GM12875 (cell line): Measurements from ENCODE around the gene POLR2H.

ENCODE experiments used
- H3K4me3 ChIP-seq: one replicate; pipeline ENCODE4 v1.5.1; 2011; ENCODE audit warnings: low read depth, low read length, control low read depth
- TF ChIP-seq, protein P1 (sequence below): IDR thresholded peaks from 2 replicates; pipeline ENCODE4 v1.5.1; 2011; ENCODE audit warnings: low read depth, mild to moderate bottlenecking, control low read depth, inconsistent platforms, low read length, moderate library complexity, borderline replicate concordance; ENCODE audit not compliant: insufficient read depth

Gene POLR2H

DNA sequence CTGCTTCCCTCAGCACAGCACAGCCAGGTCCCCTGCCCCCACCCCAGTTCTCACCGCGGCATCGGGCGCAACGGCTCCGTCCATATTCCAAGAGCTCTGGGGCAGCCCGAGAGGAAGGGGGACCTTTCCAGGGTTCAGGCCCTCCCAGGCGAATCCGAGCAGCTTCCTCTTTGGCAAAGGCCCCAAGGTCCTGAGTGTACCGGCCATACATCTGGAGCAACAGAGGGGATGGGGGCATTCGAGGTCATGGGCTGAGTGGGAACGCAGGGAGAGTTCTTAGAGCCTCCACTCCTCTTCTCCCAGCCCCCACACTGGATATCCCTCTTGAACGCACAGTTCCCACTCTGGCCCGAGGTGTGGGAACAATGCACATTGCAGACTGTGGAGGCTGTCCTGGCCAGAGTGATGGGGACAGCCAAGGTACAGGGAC lies 2.6 kb upstream of the POLR2H start:
- TF ChIP-seq, protein P1, sequence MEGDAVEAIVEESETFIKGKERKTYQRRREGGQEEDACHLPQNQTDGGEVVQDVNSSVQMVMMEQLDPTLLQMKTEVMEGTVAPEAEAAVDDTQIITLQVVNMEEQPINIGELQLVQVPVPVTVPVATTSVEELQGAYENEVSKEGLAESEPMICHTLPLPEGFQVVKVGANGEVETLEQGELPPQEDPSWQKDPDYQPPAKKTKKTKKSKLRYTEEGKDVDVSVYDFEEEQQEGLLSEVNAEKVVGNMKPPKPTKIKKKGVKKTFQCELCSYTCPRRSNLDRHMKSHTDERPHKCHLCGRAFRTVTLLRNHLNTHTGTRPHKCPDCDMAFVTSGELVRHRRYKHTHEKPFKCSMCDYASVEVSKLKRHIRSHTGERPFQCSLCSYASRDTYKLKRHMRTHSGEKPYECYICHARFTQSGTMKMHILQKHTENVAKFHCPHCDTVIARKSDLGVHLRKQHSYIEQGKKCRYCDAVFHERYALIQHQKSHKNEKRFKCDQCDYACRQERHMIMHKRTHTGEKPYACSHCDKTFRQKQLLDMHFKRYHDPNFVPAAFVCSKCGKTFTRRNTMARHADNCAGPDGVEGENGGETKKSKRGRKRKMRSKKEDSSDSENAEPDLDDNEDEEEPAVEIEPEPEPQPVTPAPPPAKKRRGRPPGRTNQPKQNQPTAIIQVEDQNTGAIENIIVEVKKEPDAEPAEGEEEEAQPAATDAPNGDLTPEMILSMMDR, result no peak
- H3K4me3 ChIP-seq, result no peak overlapping the region

DNA sequence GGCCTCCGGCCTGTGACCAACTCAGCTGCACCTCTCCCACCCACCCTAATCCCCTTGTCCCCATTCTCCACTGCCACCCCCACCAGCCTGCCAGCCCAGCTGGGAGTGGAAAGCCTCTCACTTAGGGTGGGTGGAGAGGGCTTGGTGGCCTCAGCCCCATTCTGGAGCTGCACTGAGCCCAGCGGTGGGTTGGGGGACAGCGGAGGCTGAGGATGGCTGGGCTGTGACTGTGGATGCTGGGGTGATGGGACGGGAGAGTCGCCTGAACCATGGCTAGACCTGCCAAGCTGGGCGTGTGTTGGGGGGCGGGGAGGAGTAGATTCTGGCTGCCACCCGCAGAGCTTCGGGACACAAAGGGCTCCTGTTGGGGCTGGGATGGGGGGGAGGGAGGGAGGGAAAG lies 1.9 kb upstream of the POLR2H start:
- H3K4me3 ChIP-seq, result no peak overlapping the region
- TF ChIP-seq, protein P1, result no peak

DNA sequence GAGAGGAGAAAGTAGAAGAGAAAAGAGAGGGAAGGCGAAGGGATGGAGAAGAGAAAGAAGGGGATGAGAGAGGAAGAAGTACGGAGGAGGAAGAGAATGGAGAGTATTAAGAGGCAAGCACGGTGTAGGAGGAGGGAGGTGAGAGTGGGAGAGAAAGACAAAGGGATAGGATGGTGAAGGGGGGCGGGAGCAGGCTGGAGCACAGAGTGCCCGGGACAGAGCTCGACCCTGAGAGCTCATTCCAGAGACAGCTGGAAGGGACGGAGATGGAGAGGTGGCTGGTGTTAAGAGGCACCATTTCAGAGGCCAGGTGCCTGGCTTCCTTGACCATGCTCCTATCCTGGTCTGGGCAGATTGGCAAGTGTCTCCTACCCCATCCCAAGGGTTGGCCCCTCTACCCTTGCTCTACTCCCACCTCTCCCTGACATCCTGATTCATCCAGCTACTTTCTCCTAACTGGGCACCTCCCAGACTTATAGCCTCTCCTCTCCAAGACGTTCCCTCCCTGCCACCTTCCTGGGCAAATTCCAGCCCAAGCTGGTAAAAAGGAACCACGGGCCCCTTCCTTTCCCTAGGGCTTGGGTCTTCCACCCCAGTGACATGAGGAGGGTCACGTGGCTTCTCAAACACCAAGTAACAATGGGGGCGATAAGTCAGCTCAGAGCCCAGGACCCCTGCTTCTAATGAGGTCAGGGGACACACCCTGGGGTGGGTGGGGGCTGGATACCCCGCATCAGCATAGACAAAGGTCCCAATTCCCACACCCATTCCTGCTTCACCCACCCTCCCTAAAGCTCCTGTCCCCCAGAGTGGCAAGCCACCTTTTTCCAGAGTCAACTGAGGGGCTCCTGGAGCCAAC lies 1.2 kb upstream of the POLR2H start:
- no peak overlapping the region for H3K4me3 ChIP-seq
- TF ChIP-seq, protein P1, result no peak

DNA sequence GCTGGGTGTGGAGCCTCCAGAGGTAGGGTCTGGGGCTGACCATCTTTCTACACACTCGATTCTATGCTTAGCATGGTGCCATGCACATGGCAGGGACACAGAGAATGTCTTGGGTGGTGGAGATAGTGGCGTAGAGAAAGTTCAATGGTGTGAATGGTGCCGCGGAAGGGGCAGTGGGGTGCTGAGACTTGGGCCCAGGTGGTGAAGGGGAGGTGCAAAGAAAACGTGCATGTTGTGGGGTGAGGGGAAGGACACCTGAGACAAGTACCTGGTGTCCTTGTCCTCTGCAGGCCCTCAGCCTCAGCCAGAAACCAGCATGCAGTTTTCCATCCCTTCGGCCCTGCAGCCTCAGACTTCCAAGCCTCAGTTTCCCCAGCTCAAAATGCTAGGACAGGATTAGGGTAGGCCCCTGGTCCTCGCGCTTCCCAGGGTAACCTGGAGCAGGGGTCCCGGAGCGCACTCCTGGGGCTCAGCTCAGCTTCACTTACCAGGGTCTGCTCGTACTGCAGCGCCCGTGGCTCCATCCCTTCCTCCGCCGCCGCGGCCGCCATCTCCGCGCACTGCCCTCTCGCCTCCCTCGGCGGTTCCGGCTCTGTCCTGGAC lies 480 bp upstream of the POLR2H start:
- TF ChIP-seq, protein P1, result no peak
- H3K4me3 ChIP-seq, result peak overlapping the region; percentile 87

DNA sequence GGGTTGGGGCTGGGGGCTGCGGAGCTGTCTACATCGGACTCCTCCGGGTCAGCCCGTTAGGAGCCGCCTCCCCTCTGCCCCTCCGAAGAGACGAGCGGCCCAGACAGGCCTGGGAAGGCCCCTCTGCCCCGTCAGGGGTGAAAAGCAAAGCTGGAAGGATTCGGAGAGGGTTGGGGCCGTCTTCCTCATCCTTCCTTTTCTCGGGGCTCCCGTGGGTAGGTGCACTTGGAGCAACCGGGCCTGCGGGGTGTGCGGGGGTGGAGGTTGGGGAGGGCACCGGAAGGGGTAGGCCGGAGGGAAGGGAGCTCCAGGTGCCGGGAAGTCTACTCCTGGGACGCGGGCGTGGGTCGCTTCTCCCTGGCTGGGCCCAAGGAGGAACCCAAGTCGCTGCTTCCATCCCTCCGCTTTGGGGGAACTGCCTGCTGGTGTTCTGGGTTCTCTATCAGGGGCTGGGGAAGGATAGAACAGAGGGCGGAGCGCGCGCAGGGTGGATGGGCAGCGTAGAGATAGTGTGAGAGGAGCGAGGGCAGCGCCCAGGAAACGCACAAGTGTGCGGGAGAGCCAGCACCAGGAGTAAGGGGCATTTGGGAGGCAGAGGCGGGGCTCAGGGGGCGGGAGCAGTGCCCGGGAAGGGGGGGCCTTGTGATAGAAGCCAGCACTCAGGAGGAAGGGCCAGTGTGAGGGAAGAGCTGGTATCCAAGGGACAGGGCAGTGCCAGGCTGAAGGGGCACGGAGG lies 590 bp downstream of the POLR2H start:
- H3K4me3 ChIP-seq, result peak overlapping the region; percentile 87

DNA sequence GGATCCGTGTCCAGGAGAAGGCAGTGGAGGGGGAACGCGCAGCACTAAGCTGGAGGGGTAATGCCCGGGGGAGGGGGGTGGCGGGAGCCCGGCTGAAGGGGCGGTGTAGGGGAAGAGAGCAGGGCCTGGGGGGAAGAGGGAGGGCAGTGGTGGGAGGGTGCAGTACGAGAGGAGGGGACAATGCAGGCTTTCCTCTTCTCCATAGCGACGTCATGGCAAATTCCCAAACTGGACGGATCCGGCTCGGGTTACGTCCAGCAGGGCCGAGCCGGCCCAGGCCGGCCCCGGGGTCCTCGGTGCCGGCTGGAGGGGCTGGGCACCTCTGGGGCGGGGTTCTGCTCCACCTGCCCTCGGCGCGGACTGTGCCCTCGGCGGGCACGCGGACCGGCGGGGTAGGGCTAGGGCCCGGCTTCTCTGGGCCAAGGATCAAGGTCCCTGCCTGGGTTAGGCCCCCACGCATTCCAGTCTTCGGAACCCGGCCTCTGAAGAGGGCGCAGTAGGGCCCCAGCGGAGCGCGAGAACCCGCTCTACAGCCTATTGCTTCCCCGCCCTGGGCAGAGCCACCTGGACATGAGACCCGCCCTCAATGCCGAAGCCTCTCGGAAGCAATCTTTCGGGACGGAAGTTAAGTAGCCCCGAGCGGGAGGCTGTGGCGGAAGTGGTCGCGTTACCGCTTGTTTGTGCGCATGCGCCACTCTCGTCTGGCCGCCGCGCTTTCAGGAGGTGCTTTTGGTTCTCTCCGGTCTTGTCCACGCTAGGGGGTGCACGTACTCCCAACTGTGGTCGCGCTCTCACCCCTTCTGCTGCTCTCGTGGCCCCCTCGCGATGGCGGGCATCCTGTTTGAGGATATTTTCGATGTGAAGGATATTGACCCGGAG lies 1.4 kb downstream of the POLR2H start:
- TF ChIP-seq, protein P1, result peak; percentile 74
- H3K4me3 ChIP-seq, result peak overlapping the region; percentile 87

More for the DNA sequence above, 590 bp downstream of the POLR2H start:
- TF ChIP-seq, protein P1, result no peak
